H9 (cell line): ENCODE results near the gene NEAT1. TPM values are rescaled to one million over a fixed set of nuclear protein-coding genes. Genes with fewer than 3 reads are reported as not detected.

Experiments
- DNase-seq: peaks from one replicate; pipeline ENCODE4 v3.0.0-alpha.2; 2017
- H2AFZ ChIP-seq: one replicate; pipeline ENCODE4 v1.6.1; 2013; ENCODE audit warnings: mild to moderate bottlenecking, low read length, control low read depth, moderate library complexity
- H2AK5ac ChIP-seq: 2 replicates; pipeline ENCODE4 v1.6.1; 2013; ENCODE audit warnings: low read length, control low read depth, mixed read lengths; ENCODE audit not compliant: insufficient read length
- H2BK120ac ChIP-seq: one replicate; pipeline ENCODE4 v1.6.1; 2013; ENCODE audit warnings: low read depth, mild to moderate bottlenecking, low read length, control low read depth, inconsistent platforms; ENCODE audit not compliant: poor library complexity, severe bottlenecking
- H2BK12ac ChIP-seq: 2 replicates; pipeline ENCODE4 v1.6.1; 2013; ENCODE audit warnings: low read length, control low read depth, mixed read lengths, low read depth; ENCODE audit not compliant: insufficient read length
- H2BK15ac ChIP-seq: 2 replicates; pipeline ENCODE4 v1.6.1; 2013; ENCODE audit warnings: low read depth, low read length, control low read depth
- H2BK20ac ChIP-seq: one replicate; pipeline ENCODE4 v1.6.1; 2013; ENCODE audit warnings: low read depth, mild to moderate bottlenecking, low read length, control low read depth, inconsistent platforms; ENCODE audit not compliant: poor library complexity, severe bottlenecking
- H2BK5ac ChIP-seq: 2 replicates; pipeline ENCODE4 v1.6.1; 2013; ENCODE audit warnings: low read length, control low read depth, mixed read lengths; ENCODE audit not compliant: insufficient read length
- H3K14ac ChIP-seq: 2 replicates; pipeline ENCODE4 v1.6.1; 2013; ENCODE audit warnings: low read length, control low read depth; ENCODE audit not compliant: insufficient read depth
- H3K18ac ChIP-seq: 2 replicates; pipeline ENCODE4 v1.6.1; 2013; ENCODE audit warnings: low read depth, mild to moderate bottlenecking, mixed read lengths, low read length, control low read depth; ENCODE audit not compliant: insufficient read length
- H3K23ac ChIP-seq: 2 replicates; pipeline ENCODE4 v1.6.1; 2013; ENCODE audit warnings: low read length, control low read depth, mixed read lengths, low read depth; ENCODE audit not compliant: insufficient read length
- H3K23me2 ChIP-seq: 2 replicates; pipeline ENCODE4 v1.6.1; 2013; ENCODE audit warnings: low read depth, mild to moderate bottlenecking, mixed read lengths, low read length, control low read depth; ENCODE audit not compliant: insufficient read length, poor library complexity, severe bottlenecking
- H3K27ac ChIP-seq: 2 replicates; pipeline ENCODE4 v1.5.1; 2013; ENCODE audit warnings: low read length, control low read depth, mixed read lengths, low read depth; ENCODE audit not compliant: insufficient read length
- H3K27me3 ChIP-seq: 2 replicates; pipeline ENCODE4 v1.6.1; 2013; ENCODE audit warnings: low read length, control low read depth, inconsistent platforms; ENCODE audit not compliant: insufficient read depth
- H3K4ac ChIP-seq: 2 replicates; pipeline ENCODE4 v1.6.1; 2013; ENCODE audit warnings: low read depth, mild to moderate bottlenecking, control low read depth, inconsistent platforms, low read length, moderate library complexity
- H3K4me1 ChIP-seq: 2 replicates; pipeline ENCODE4 v1.6.1; 2013; ENCODE audit warnings: low read length, control low read depth, inconsistent platforms; ENCODE audit not compliant: insufficient read depth
- H3K4me2 ChIP-seq: 2 replicates; pipeline ENCODE4 v1.6.1; 2013; ENCODE audit warnings: low read length, control low read depth, mixed read lengths; ENCODE audit not compliant: insufficient read length, insufficient read depth
- H3K56ac ChIP-seq: 2 replicates; pipeline ENCODE4 v1.6.1; 2013; ENCODE audit warnings: low read depth, mild to moderate bottlenecking, mixed read lengths, low read length, control low read depth; ENCODE audit not compliant: insufficient read length
- H3K79me1 ChIP-seq: 2 replicates; pipeline ENCODE4 v1.6.1; 2013; ENCODE audit warnings: low read depth, mild to moderate bottlenecking, moderate library complexity, low read length, control low read depth, inconsistent platforms; ENCODE audit not compliant: insufficient read depth, poor library complexity, severe bottlenecking
- H3K79me2 ChIP-seq: 2 replicates; pipeline ENCODE4 v1.6.1; 2013; ENCODE audit warnings: low read length, control low read depth, inconsistent platforms; ENCODE audit not compliant: insufficient read depth
- H3K9ac ChIP-seq: 2 replicates; pipeline ENCODE4 v1.6.1; 2013; ENCODE audit warnings: low read length, control low read depth, mixed read lengths; ENCODE audit not compliant: insufficient read length; ENCODE audit errors: extremely low read depth
- H3K9me3 ChIP-seq: one replicate; pipeline ENCODE4 v1.6.1; 2013; ENCODE audit warnings: low read depth, low read length, inconsistent platforms; ENCODE audit not compliant: control insufficient read depth
- H3T11ph ChIP-seq: one replicate; pipeline ENCODE4 v1.6.1; 2013; ENCODE audit warnings: mild to moderate bottlenecking, low read length, control low read depth, inconsistent platforms
- H4K20me1 ChIP-seq: one replicate; pipeline ENCODE4 v1.6.1; 2013; ENCODE audit not compliant: control insufficient read depth, insufficient read length, insufficient read depth
- H4K5ac ChIP-seq: 2 replicates; pipeline ENCODE4 v1.6.1; 2013; ENCODE audit warnings: low read depth, mild to moderate bottlenecking, mixed read lengths, low read length, control low read depth; ENCODE audit not compliant: insufficient read length
- H4K8ac ChIP-seq: replicated peaks from 2 replicates; pipeline ENCODE4 v1.6.1; 2013; ENCODE audit warnings: low read length, control low read depth, mixed read lengths, low read depth; ENCODE audit not compliant: insufficient read length
- H4K91ac ChIP-seq: 2 replicates; pipeline ENCODE4 v1.6.1; 2013; ENCODE audit warnings: low read depth, mild to moderate bottlenecking, moderate library complexity, mixed read lengths, low read length, control low read depth; ENCODE audit not compliant: insufficient read length
- H3K27ac Mint-ChIP-seq, 3 experiments: 2 replicates in 2 of 3; 3 replicates in 1 of 3; pipeline ENCODE4 v1.8.0; 2020 to 2021; ENCODE audit warnings: mixed read lengths in 3 of 3, mild to moderate bottlenecking in 1 of 3, moderate library complexity in 1 of 3
- H3K27me3 Mint-ChIP-seq: 2 replicates; pipeline ENCODE4 v1.8.0; 2021; ENCODE audit warnings: low read depth, mild to moderate bottlenecking, moderate library complexity, mixed read lengths
- H3K36me3 Mint-ChIP-seq, 3 experiments: 2 replicates in 2 of 3; 3 replicates in 1 of 3; pipeline ENCODE4 v1.8.0; 2020 to 2021; ENCODE audit warnings: low read depth in 3 of 3, mixed read lengths in 3 of 3; ENCODE audit not compliant: insufficient read depth in 1 of 3
- H3K4me1 Mint-ChIP-seq, 2 experiments: 2 replicates each; pipeline ENCODE4 v1.8.0; 2020; ENCODE audit warnings: mixed read lengths in 2 of 2
- H3K4me3 Mint-ChIP-seq, 2 experiments: 2 replicates in 1 of 2; 3 replicates in 1 of 2; pipeline ENCODE4 v1.8.0; 2020 to 2021; ENCODE audit warnings: mild to moderate bottlenecking in 2 of 2, mixed read lengths in 2 of 2, moderate library complexity in 1 of 2
- H3K9me3 Mint-ChIP-seq, 2 experiments: 2 replicates in 1 of 2; 3 replicates in 1 of 2; pipeline ENCODE4 v1.8.0; 2020; ENCODE audit warnings: mild to moderate bottlenecking in 2 of 2, mixed read lengths in 2 of 2, moderate library complexity in 1 of 2
- CTCF ChIP-seq: fragments of 200-600 bp; sonication (generic); conservative IDR thresholded peaks from 3 replicates; pipeline ENCODE4 v1.8.0; 2021; ENCODE audit warnings: antibody characterized with exemption, mild to moderate bottlenecking
- WGBS: extraction: QIAGEN DNeasy Blood & Tissue Kit; methylation state at CpG from one replicate; pipeline ENCODE4 v1.1.7; 2013; ENCODE audit warnings: missing lambda C conversion rate, low lambda C conversion rate, mixed read lengths; ENCODE audit not compliant: insufficient read length; ENCODE audit errors: extremely low coverage; 5-methylcytosine and 5-hydroxymethylcytosine counted together
- total RNA-seq: library from RNA; stranded (reverse); gene quantifications from 2 replicates; pipeline ENCODE4 v1.2.1, GENCODE V29; 2021

NEAT1 gene
- total RNA-seq, 1 experiment from 2014 or later, result 12.7 TPM

GRCh38 chr11:65468874-65469333 is 46.3 kb downstream of the NEAT1 start:
- H3K23ac ChIP-seq, result no peak overlapping the region
- H4K20me1 ChIP-seq, result no peaks in the 10 kb centered on the region
- H3K56ac ChIP-seq, result no peak overlapping the region
- H2BK15ac ChIP-seq, result no peak overlapping the region
- H3K27ac Mint-ChIP-seq, result no peak overlapping the region
- H3K79me1 ChIP-seq, result no peaks in the 10 kb centered on the region
- H4K91ac ChIP-seq, result no peak overlapping the region
- no peak overlapping the region for H3K18ac ChIP-seq
- H2BK120ac ChIP-seq, result no peak overlapping the region
- no peaks in the 10 kb centered on the region for H3K23me2 ChIP-seq
- no peaks in the 10 kb centered on the region for H3K79me2 ChIP-seq
- H3T11ph ChIP-seq, result no peak overlapping the region
- no peak overlapping the region for H3K4me2 ChIP-seq
- H2AK5ac ChIP-seq, result no peak overlapping the region
- H3K27me3 Mint-ChIP-seq, result peaks cover 52% of the 10 kb centered on the region
- H3K9me3 Mint-ChIP-seq, result no peaks in the 10 kb centered on the region; a peak in 2 of 5 replicates
- no peak overlapping the region for H2BK20ac ChIP-seq
- H3K9me3 ChIP-seq, result no peaks in the 10 kb centered on the region
- no peaks in the 10 kb centered on the region for H3K36me3 Mint-ChIP-seq
- no peak overlapping the region for H2AFZ ChIP-seq
- peaks cover 7% of the 10 kb centered on the region; the same call in 1 of the 2 replicates for H3K27me3 ChIP-seq
- no peak overlapping the region for H3K14ac ChIP-seq
- TF ChIP-seq CTCF, result peak; percentile 92
- H3K9ac ChIP-seq, result no peak overlapping the region
- peak; percentile 94 for DNase-seq
- peaks cover 3 to 6% of the 10 kb centered on the region in 2 experiments; a peak in 2 of 4 replicates for H3K4me1 Mint-ChIP-seq
- no peak overlapping the region for H2BK5ac ChIP-seq
- H2BK12ac ChIP-seq, result no peak overlapping the region
- H3K27ac ChIP-seq, result no peak overlapping the region
- no peaks in the 10 kb centered on the region for H3K4me1 ChIP-seq
- no CpG with 5 or more reads among the region's 3 CpGs for WGBS
- H3K4ac ChIP-seq, result no peak overlapping the region
- no peak overlapping the region for H4K8ac ChIP-seq
- H3K4me3 Mint-ChIP-seq, result peak overlapping the region in 1 of 2 experiments; percentile 17; a peak in 1 of 5 replicates
- H4K5ac ChIP-seq, result no peak overlapping the region
